GM18951 (cell line): ENCODE results near the gene SGCA.

ENCODE experiments used
- POLR2A ChIP-seq: IDR thresholded peaks from 4 replicates; pipeline ENCODE4 v1.6.1; 2011; ENCODE audit warnings: mild to moderate bottlenecking; ENCODE audit not compliant: insufficient read length, insufficient read depth; ENCODE audit errors: extremely low read depth
- in situ Hi-C: fragments of 300-500 bp; cut with MboI; formaldehyde crosslinking; loops from one replicate; pipeline ENCODE4 v1.12.0; 2022; ENCODE audit warnings: low sequenced_read_pairs, mixed read lengths, inconsistent platforms; ENCODE audit not compliant: unreplicated experiment

Gene SGCA

GRCh38 chr17:50190293-50190602 lies 24.4 kb downstream of the SGCA start:
- TF ChIP-seq POLR2A: no peak

GRCh38 chr17:50190603-50191358 lies 25.0 kb downstream of the SGCA start:
- no peak for TF ChIP-seq POLR2A
- in situ Hi-C loops: loop anchor here (10.0 kb wide), 1 partner anchor 104 kb away; no protein-coding TSS in a partner anchor

More at GRCh38 chr17:50190293-50190602, 24.4 kb downstream of the SGCA start:
- in situ Hi-C loops: loop anchor here (10.0 kb wide), 1 partner anchor 105 kb away; no protein-coding TSS in a partner anchor

- TF ChIP-seq POLR2A: no peak
- in situ Hi-C loops: loop anchor here (10.0 kb wide), 1 partner anchor 103 kb away; no protein-coding TSS in a partner anchor
These were observed 25.7 kb downstream of the SGCA start for GRCh38 chr17:50191359-50192143.

GRCh38 chr17:50192144-50192617 lies 26.4 kb downstream of the SGCA start:
- in situ Hi-C loops: loop anchor here (10.0 kb wide), 1 partner anchor 103 kb away; no protein-coding TSS in a partner anchor
- TF ChIP-seq POLR2A: no peak

GRCh38 chr17:50192618-50193291 lies 26.9 kb downstream of the SGCA start:
- in situ Hi-C loops: loop anchor here (10.0 kb wide), 1 partner anchor 102 kb away; no protein-coding TSS in a partner anchor
- TF ChIP-seq POLR2A: no peak

- TF ChIP-seq POLR2A: no peak
- in situ Hi-C loops: loop anchor here (10.0 kb wide), 1 partner anchor 100 kb away; no protein-coding TSS in a partner anchor
These were observed 28.5 kb downstream of the SGCA start for GRCh38 chr17:50194140-50194933.

- no peak for TF ChIP-seq POLR2A
- in situ Hi-C loops: loop anchor here (10.0 kb wide), 1 partner anchor 100 kb away; no protein-coding TSS in a partner anchor
These were observed 29.4 kb downstream of the SGCA start for GRCh38 chr17:50194934-50195865.

- in situ Hi-C loops: loop anchor here (10.0 kb wide), 1 partner anchor 99 kb away; no protein-coding TSS in a partner anchor
- no peak for TF ChIP-seq POLR2A
These were observed 30.2 kb downstream of the SGCA start for GRCh38 chr17:50196036-50196435.

GRCh38 chr17:50196826-50197225 lies 31.0 kb downstream of the SGCA start:
- TF ChIP-seq POLR2A: no peak
- in situ Hi-C loops: loop anchor here (10.0 kb wide), 1 partner anchor 98 kb away; no protein-coding TSS in a partner anchor

GRCh38 chr17:50198026-50198669 lies 32.3 kb downstream of the SGCA start:
- TF ChIP-seq POLR2A: no peak
- in situ Hi-C loops: loop anchor here (10.0 kb wide), 1 partner anchor 97 kb away; no protein-coding TSS in a partner anchor

GRCh38 chr17:50199211-50199802 lies 33.5 kb downstream of the SGCA start:
- TF ChIP-seq POLR2A: no peak
- in situ Hi-C loops: loop anchor here (10.0 kb wide), 1 partner anchor 95 kb away; no protein-coding TSS in a partner anchor
